ENCODE measurements around the gene PDCD1LG2.

Gene PDCD1LG2

DNA sequence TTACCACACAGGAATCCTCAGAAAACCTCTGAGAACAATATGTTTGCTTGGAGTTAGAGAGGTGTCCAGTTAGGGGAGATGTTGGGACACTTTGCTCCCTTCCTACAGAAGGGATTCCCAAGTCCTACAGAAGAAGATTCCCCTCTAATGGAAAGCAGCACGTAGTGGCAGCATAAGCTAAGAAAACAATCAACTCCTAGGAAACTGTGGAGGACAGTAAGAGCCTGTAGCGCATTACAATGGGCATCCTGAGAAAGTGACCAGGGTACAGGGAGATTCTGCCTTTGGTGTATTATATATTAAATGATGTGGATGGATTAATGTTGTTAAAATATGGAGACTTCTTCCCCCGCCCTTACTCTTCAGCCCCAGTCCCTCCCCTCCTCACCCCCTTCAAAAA is 104.7 kb downstream of the PDCD1LG2 start:
- no peak for DNase-seq

DNA sequence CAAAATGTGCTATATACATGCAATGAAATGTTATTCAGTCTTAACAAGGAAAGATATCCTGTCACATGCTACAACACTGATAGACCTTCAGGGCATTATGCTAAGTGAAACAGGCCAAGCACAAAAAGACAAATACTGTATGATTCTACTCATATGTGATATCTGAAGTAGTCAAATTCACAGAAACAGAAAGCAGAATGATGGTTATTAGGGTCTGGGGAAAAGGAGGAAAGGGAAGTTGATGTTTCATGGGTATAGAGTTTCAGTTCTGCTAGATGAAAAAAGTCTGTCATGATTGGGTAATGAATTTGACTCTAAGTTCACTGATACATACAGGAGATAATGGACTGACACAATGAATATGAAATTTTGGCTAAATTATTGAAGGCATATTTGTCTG is 107.4 kb downstream of the PDCD1LG2 start:
- peak; percentile 56 for DNase-seq

DNA sequence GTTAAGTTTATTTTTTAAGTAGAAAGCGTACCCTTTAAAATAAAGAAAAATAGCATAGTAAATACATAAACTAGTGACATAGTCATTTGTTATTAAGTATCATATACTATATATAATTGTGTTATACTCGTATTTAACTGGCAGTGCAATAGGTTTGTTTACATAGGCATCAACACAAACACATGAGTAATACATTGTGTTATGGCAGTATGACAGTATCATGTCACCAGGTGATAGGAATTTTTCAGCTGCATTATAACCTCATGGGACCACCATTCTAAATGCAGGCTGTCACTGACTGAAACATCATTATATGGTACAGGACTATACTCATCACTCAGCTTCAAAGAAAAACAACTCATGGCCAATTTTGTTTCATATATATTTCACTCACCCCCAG is 110.2 kb downstream of the PDCD1LG2 start:
- DNase-seq, result no peak

All from hematopoietic multipotent progenitor cell treated with erythropoietin and hydrocortisone succinate and interleukin-3 and kit ligand, for 4 days (in vitro differentiated cells).